ENCODE data around the gene MCAT. TPM values are rescaled to one million over a fixed set of nuclear protein-coding genes. Genes with fewer than 3 reads are reported as not detected.

Gene MCAT
- total RNA-seq, 2 experiments from 2014 or later, result 14.8 to 15.0 TPM

DNA sequence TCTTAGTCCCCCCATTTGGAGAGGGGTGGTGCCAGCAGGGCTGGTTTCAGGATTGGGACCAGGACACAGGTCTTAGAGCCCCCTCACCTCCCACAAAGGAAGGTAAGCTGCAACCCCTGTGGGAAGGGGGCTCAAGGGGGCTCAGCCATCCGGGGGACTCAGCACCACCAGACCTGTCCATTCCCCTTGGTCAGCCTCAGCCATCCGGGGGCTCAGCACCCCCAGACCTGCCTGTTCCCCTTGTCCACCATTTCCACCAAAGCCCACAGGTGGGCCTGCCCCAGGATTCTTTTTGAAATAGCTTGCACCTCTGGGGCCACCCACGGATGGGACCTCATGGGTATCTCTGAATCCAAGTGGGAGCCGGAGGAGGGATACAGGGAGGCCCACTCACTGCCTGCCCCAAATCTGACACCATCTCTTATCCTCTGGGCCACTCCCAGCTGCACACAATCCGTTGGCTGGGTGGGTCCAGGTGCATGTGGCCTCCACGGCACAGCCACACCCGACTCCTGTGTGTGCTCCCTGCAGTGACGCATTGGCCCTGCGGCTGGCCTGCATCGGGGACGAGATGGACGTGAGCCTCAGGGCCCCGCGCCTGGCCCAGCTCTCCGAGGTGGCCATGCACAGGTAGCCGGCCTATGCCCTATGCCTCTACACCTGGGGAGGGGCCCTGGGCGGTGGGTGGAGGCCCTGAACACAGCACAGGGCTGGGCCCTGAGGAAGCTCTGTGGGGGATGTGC, 15.9 kb downstream of the MCAT start:
- ATAC-seq, result no peak
- H3K9me3 Mint-ChIP-seq, result no peaks in the 10 kb centered on the region
- H3K27ac Mint-ChIP-seq, result peak overlapping the region; percentile 11
- H3K4me1 Mint-ChIP-seq (ENCODE audit: low read depth), result peaks cover 17% of the 10 kb centered on the region
- TF ChIP-seq, protein P1, sequence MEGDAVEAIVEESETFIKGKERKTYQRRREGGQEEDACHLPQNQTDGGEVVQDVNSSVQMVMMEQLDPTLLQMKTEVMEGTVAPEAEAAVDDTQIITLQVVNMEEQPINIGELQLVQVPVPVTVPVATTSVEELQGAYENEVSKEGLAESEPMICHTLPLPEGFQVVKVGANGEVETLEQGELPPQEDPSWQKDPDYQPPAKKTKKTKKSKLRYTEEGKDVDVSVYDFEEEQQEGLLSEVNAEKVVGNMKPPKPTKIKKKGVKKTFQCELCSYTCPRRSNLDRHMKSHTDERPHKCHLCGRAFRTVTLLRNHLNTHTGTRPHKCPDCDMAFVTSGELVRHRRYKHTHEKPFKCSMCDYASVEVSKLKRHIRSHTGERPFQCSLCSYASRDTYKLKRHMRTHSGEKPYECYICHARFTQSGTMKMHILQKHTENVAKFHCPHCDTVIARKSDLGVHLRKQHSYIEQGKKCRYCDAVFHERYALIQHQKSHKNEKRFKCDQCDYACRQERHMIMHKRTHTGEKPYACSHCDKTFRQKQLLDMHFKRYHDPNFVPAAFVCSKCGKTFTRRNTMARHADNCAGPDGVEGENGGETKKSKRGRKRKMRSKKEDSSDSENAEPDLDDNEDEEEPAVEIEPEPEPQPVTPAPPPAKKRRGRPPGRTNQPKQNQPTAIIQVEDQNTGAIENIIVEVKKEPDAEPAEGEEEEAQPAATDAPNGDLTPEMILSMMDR (IDR thresholded peaks at IDR 0.05), result no peak
- POLR2A ChIA-PET, result no interaction called here
- no peak overlapping the region for H3K4me3 Mint-ChIP-seq
- no peak for DNase-seq
- intact Hi-C loops (cut with micrococcal nuclease), result no loop called here
- no peaks in the 10 kb centered on the region for H3K27me3 Mint-ChIP-seq
- CTCF ChIA-PET, result no interaction called here
- peaks cover 7% of the 10 kb centered on the region for H3K36me3 Mint-ChIP-seq (ENCODE audit: low read depth)

- peaks cover 17% of the 10 kb centered on the region for H3K4me1 Mint-ChIP-seq (ENCODE audit: low read depth)
- peaks cover under 1% of the 10 kb centered on the region for H3K36me3 Mint-ChIP-seq (ENCODE audit: low read depth)
- H3K27me3 Mint-ChIP-seq, result no peaks in the 10 kb centered on the region
- H3K27ac Mint-ChIP-seq, result peak overlapping the region; percentile 11
- ATAC-seq, result peak; percentile 65
- TF ChIP-seq, protein P1 (IDR thresholded peaks at IDR 0.05), result no peak
- POLR2A ChIA-PET, result no interaction called here
- CTCF ChIA-PET, result no interaction called here
- H3K9me3 Mint-ChIP-seq, result no peaks in the 10 kb centered on the region
- no peak overlapping the region for H3K4me3 Mint-ChIP-seq
- DNase-seq, result peak; percentile 14
- intact Hi-C loops (cut with micrococcal nuclease), result no loop called here
These were observed 16.6 kb downstream of the MCAT start for GRCh38 chr22:43126501-43127165.

DNA sequence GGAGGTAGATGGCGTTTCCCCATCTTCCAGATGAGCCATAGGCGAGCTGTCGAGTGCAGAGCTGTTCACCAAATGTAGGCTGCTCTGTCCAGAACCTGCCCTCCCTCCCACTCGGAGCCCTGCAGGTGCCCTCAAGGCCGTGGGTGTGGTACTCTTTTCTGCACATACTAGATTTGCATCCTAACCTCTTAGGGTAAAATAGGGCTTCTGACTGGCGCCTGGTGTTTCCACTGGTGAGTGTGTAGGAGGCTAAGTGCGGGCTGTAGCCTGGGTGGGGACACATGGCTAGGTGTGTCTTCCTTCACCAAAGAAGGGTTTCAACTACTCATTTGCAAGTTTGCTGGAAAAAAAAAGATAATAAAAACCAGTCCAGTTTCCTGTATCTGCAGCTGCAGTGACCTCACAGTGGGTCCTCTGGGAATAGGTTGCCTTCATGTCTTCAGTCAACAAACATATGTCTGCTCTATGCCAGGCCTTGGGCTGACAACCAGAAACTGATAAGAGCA, 24.2 kb downstream of the MCAT start:
- no peak overlapping the region for H3K4me3 Mint-ChIP-seq
- H3K9me3 Mint-ChIP-seq, result no peaks in the 10 kb centered on the region
- TF ChIP-seq, protein P1 (IDR thresholded peaks at IDR 0.05), result no peak
- ChIA-PET POLR2A (no interaction called here), CTCF (no interaction called here)
- H3K27me3 Mint-ChIP-seq, result no peaks in the 10 kb centered on the region
- H3K36me3 Mint-ChIP-seq (ENCODE audit: low read depth), result no peaks in the 10 kb centered on the region
- intact Hi-C loops (cut with micrococcal nuclease), result no loop called here
- H3K27ac Mint-ChIP-seq, result no peak overlapping the region
- ATAC-seq, result no peak
- no peak for DNase-seq
- peaks cover 6% of the 10 kb centered on the region for H3K4me1 Mint-ChIP-seq (ENCODE audit: low read depth)

- no peak for ATAC-seq
- intact Hi-C loops (cut with micrococcal nuclease), result no loop called here
- Mint-ChIP-seq H3K27me3 (no peaks in the 10 kb centered on the region), H3K4me1 (ENCODE audit: low read depth) (peaks cover 6% of the 10 kb centered on the region), H3K4me3 (no peak overlapping the region), H3K36me3 (ENCODE audit: low read depth) (no peaks in the 10 kb centered on the region), H3K9me3 (no peaks in the 10 kb centered on the region), H3K27ac (no peak overlapping the region)
- POLR2A ChIA-PET, result no interaction called here
- TF ChIP-seq, protein P1 (IDR thresholded peaks at IDR 0.05), result no peak
- DNase-seq, result no peak
- CTCF ChIA-PET, result no interaction called here
These were observed 25.0 kb downstream of the MCAT start for GRCh38 chr22:43118024-43118849.

Data from activated CD8-positive, alpha-beta T cell treated with anti-CD3 and anti-CD28 coated beads for 36 hours (primary cell).